SK-N-MC (cell line): ENCODE measurements around the gene MBD5.

ENCODE experiments used
- DNase-seq: peaks from one replicate; pipeline ENCODE4 v3.0.0-alpha.2; 2011; ENCODE audit warnings: low read depth, low spot score
- H3K27ac ChIP-seq: fragments of 200-600 bp; sonication (generic); 2 replicates; pipeline ENCODE4 v1.5.1; 2016; ENCODE audit warnings: mixed run types
- H3K36me3 ChIP-seq: fragments of 200-600 bp; sonication (generic); 2 replicates; pipeline ENCODE4 v1.6.1; 2017; ENCODE audit warnings: antibody characterized with exemption, low read length, mixed read lengths; ENCODE audit not compliant: insufficient read depth
- H3K4me3 ChIP-seq: fragments of 200-600 bp; sonication (generic); 2 replicates; pipeline ENCODE4 v1.5.1; 2016
- H3K9ac ChIP-seq: fragments of 200-600 bp; sonication (generic); 2 replicates; pipeline ENCODE4 v1.8.0; 2017; ENCODE audit warnings: mixed run types, mixed read lengths; ENCODE audit not compliant: insufficient read length
- H3K9me3 ChIP-seq: fragments of 200-600 bp; sonication (generic); 2 replicates; pipeline ENCODE4 v1.6.1; 2017; ENCODE audit warnings: low read depth, mild to moderate bottlenecking, antibody characterized with exemption, low read length, moderate library complexity, mixed read lengths
- EZH2 ChIP-seq: fragments of 200-600 bp; sonication (generic); IDR thresholded peaks from one replicate; pipeline ENCODE4 v1.6.1; 2017; ENCODE audit warnings: antibody characterized with exemption
- FOXP2 ChIP-seq: optimal IDR thresholded peaks from 2 replicates; pipeline ENCODE3; 2011; ENCODE audit warnings: mild to moderate bottlenecking, moderate library complexity; ENCODE audit not compliant: insufficient read depth; ENCODE audit errors: extremely low read length, control extremely low read depth
- POLR2AphosphoS5 ChIP-seq: IDR thresholded peaks from 2 replicates; pipeline ENCODE4 v1.6.1; 2012; ENCODE audit warnings: mild to moderate bottlenecking, low read depth, low read length, borderline replicate concordance

MBD5 gene

GRCh38 chr2:148162871-148163270 lies 142.0 kb downstream of the MBD5 start:
- DNase-seq: no peak
- TF ChIP-seq FOXP2 (no peak), EZH2 (no peak), POLR2AphosphoS5 (no peak)
- Histone ChIP-seq H3K9ac (no peak overlapping the region), H3K4me3 (no peak overlapping the region), H3K36me3 (no peaks in the 10 kb centered on the region), H3K9me3 (no peaks in the 10 kb centered on the region), H3K27ac (no peak overlapping the region)

- no peak for DNase-seq
- TF ChIP-seq POLR2AphosphoS5: no peak
- no peak overlapping the region for H3K4me3 ChIP-seq
- no peak overlapping the region; the same call in 1 of the 2 replicates for H3K27ac ChIP-seq
- no peak overlapping the region for H3K9ac ChIP-seq
- H3K9me3 ChIP-seq: no peaks in the 10 kb centered on the region
- no peaks in the 10 kb centered on the region for H3K36me3 ChIP-seq
Observed at GRCh38 chr2:148165975-148166374, 145.1 kb downstream of the MBD5 start.

GRCh38 chr2:148167241-148167766 lies 146.4 kb downstream of the MBD5 start:
- Histone ChIP-seq H3K36me3 (no peaks in the 10 kb centered on the region), H3K4me3 (no peak overlapping the region), H3K27ac (no peak overlapping the region), H3K9me3 (no peaks in the 10 kb centered on the region), H3K9ac (no peak overlapping the region)
- TF ChIP-seq POLR2AphosphoS5: no peak
- TF ChIP-seq EZH2: no peak
- no peak for TF ChIP-seq FOXP2
- DNase-seq: no peak

- Histone ChIP-seq H3K9ac (no peak overlapping the region), H3K36me3 (no peaks in the 10 kb centered on the region), H3K27ac (no peak overlapping the region), H3K9me3 (no peaks in the 10 kb centered on the region), H3K4me3 (no peak overlapping the region)
- DNase-seq: no peak
- TF ChIP-seq FOXP2 (no peak), EZH2 (no peak), POLR2AphosphoS5 (no peak)
Observed at GRCh38 chr2:148167855-148168254, 147.0 kb downstream of the MBD5 start.

- H3K9ac ChIP-seq: no peak overlapping the region
- no peaks in the 10 kb centered on the region for H3K36me3 ChIP-seq
- DNase-seq: no peak
- H3K4me3 ChIP-seq: no peak overlapping the region
- TF ChIP-seq FOXP2 (no peak), EZH2 (no peak)
- no peaks in the 10 kb centered on the region for H3K9me3 ChIP-seq
- H3K27ac ChIP-seq: no peak overlapping the region
Observed at GRCh38 chr2:148172131-148172753, 151.4 kb downstream of the MBD5 start.

- Histone ChIP-seq H3K27ac (no peak overlapping the region), H3K9me3 (no peaks in the 10 kb centered on the region), H3K4me3 (no peak overlapping the region), H3K9ac (no peak overlapping the region), H3K36me3 (no peaks in the 10 kb centered on the region)
- DNase-seq: no peak
- TF ChIP-seq FOXP2 (no peak), EZH2 (no peak), POLR2AphosphoS5 (no peak)
Observed at GRCh38 chr2:148173168-148173567, 152.3 kb downstream of the MBD5 start.

GRCh38 chr2:148177559-148177958 lies 156.7 kb downstream of the MBD5 start:
- no peak for TF ChIP-seq FOXP2
- DNase-seq: no peak
- Histone ChIP-seq H3K27ac (no peak overlapping the region), H3K9me3 (no peaks in the 10 kb centered on the region), H3K4me3 (no peak overlapping the region), H3K36me3 (peaks cover 1% of the 10 kb centered on the region; the same call in 1 of the 2 replicates), H3K9ac (no peak overlapping the region)

- Histone ChIP-seq H3K9me3 (no peaks in the 10 kb centered on the region), H3K4me3 (no peak overlapping the region), H3K36me3 (peaks cover 4% of the 10 kb centered on the region; the same call in 1 of the 2 replicates), H3K9ac (no peak overlapping the region), H3K27ac (no peak overlapping the region)
- TF ChIP-seq FOXP2: no peak
- no peak for TF ChIP-seq POLR2AphosphoS5
- TF ChIP-seq EZH2: no peak
- no peak for DNase-seq
Observed at GRCh38 chr2:148179724-148180123, 158.8 kb downstream of the MBD5 start.

GRCh38 chr2:148184976-148185375 lies 164.1 kb downstream of the MBD5 start:
- H3K9me3 ChIP-seq: no peaks in the 10 kb centered on the region
- peaks cover 11% of the 10 kb centered on the region; the same call in 1 of the 2 replicates for H3K36me3 ChIP-seq
- TF ChIP-seq EZH2: no peak
- no peak for TF ChIP-seq POLR2AphosphoS5
- TF ChIP-seq FOXP2: no peak
- no peak overlapping the region for H3K9ac ChIP-seq
- no peak overlapping the region for H3K4me3 ChIP-seq
- no peak for DNase-seq
- H3K27ac ChIP-seq: no peak overlapping the region
